Measurements from ENCODE around the gene PUM1.

The PUM1 gene

GRCh38 chr1:30893776-30894507, 171.6 kb downstream of the PUM1 start:
- no peak for DNase-seq (ENCODE audit: low read depth, low spot score)

GRCh38 chr1:30892671-30893073, 172.8 kb downstream of the PUM1 start:
- no peak for DNase-seq (ENCODE audit: low read depth, low spot score)

- DNase-seq (ENCODE audit: low read depth, low spot score), result no peak
Measured at GRCh38 chr1:30891227-30891552, 174.3 kb downstream of the PUM1 start.

GRCh38 chr1:30890502-30891226, 174.9 kb downstream of the PUM1 start:
- DNase-seq (ENCODE audit: low read depth, low spot score), result no peak

GRCh38 chr1:30889511-30889910, 176.0 kb downstream of the PUM1 start:
- no peak for DNase-seq (ENCODE audit: low read depth, low spot score)

GRCh38 chr1:30888975-30889374, 176.5 kb downstream of the PUM1 start:
- DNase-seq (ENCODE audit: low read depth, low spot score), result no peak

- no peak for DNase-seq (ENCODE audit: low read depth, low spot score)
Measured at GRCh38 chr1:30888391-30888790, 177.1 kb downstream of the PUM1 start.

GRCh38 chr1:30887485-30888315, 177.8 kb downstream of the PUM1 start:
- no peak for DNase-seq (ENCODE audit: low read depth, low spot score)

- DNase-seq (ENCODE audit: low read depth, low spot score), result no peak
Measured at GRCh38 chr1:30886710-30887428, 178.6 kb downstream of the PUM1 start.

GRCh38 chr1:30885570-30886522, 179.7 kb downstream of the PUM1 start:
- no peak for DNase-seq (ENCODE audit: low read depth, low spot score)

GRCh38 chr1:30884723-30885122, 180.8 kb downstream of the PUM1 start:
- no peak for DNase-seq (ENCODE audit: low read depth, low spot score)

GRCh38 chr1:30883389-30884172, 181.9 kb downstream of the PUM1 start:
- DNase-seq (ENCODE audit: low read depth, low spot score), result no peak

- DNase-seq (ENCODE audit: low read depth, low spot score), result no peak
Measured at GRCh38 chr1:30882678-30883388, 182.7 kb downstream of the PUM1 start.

All from activated CD4-positive, CD25-positive, alpha-beta regulatory T cell treated with anti-CD3 and anti-CD28 coated beads, Interleukin-2, amount 50 U/mL, for 16 hours (primary cell).